Measurements from ENCODE around the gene PRKN.

The PRKN gene

DNA sequence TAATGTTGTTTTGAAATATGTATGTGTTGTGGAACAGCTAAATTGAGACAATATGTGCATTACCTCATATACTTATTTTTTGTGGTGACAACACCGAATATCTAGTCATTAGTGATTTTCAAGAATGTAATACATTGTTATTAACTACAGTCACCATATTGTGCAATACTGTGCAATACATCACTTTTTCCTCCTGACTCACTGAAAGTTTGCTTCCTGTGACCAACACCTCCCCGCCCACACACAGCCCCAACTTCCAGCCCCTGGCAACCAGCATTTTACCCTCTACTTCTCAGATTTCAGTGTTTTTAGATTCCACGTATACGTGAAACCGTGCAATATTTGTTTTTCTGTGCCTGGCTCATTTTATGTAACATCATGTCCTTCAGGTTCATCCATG is 627.9 kb downstream of the PRKN start:
- no peaks in the 10 kb centered on the region for H4K20me1 ChIP-seq (ENCODE audit: insufficient read depth, low read length)
- no peak overlapping the region for H3K4me2 ChIP-seq (ENCODE audit: low read length)
- no peak overlapping the region for H3K9ac ChIP-seq (ENCODE audit: low read length)
- H3K9me2 ChIP-seq (ENCODE audit: low read depth, low read length) = no peaks in the 10 kb centered on the region
- H2AFZ ChIP-seq (ENCODE audit: low read length) = no peak overlapping the region
- no peaks in the 10 kb centered on the region for H3K9me3 ChIP-seq (ENCODE audit: low read length)
- no peak overlapping the region for H3K27ac ChIP-seq (ENCODE audit: low read depth, low read length, poor library complexity, severe bottlenecking)
- no peak for TF ChIP-seq EZH2 (IDR thresholded peaks at IDR 0.05; ENCODE audit: borderline replicate concordance, low read length)
- TF ChIP-seq, protein P1, sequence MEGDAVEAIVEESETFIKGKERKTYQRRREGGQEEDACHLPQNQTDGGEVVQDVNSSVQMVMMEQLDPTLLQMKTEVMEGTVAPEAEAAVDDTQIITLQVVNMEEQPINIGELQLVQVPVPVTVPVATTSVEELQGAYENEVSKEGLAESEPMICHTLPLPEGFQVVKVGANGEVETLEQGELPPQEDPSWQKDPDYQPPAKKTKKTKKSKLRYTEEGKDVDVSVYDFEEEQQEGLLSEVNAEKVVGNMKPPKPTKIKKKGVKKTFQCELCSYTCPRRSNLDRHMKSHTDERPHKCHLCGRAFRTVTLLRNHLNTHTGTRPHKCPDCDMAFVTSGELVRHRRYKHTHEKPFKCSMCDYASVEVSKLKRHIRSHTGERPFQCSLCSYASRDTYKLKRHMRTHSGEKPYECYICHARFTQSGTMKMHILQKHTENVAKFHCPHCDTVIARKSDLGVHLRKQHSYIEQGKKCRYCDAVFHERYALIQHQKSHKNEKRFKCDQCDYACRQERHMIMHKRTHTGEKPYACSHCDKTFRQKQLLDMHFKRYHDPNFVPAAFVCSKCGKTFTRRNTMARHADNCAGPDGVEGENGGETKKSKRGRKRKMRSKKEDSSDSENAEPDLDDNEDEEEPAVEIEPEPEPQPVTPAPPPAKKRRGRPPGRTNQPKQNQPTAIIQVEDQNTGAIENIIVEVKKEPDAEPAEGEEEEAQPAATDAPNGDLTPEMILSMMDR (IDR thresholded peaks at IDR 0.05; ENCODE audit: low read length) = no peak
- no peaks in the 10 kb centered on the region for H3F3A ChIP-seq (ENCODE audit: insufficient read depth, low read length)
- H3K4me1 ChIP-seq (ENCODE audit: insufficient read depth, low read length, severe bottlenecking) = no peaks in the 10 kb centered on the region
- no peak overlapping the region for H3K4me3 ChIP-seq (ENCODE audit: low read depth, low read length, poor library complexity, severe bottlenecking)
- no peaks in the 10 kb centered on the region for H3K27me3 ChIP-seq (ENCODE audit: insufficient read depth, low read length)
- no peaks in the 10 kb centered on the region for H3K79me2 ChIP-seq (ENCODE audit: insufficient read depth, low read length)
- H3K36me3 ChIP-seq (ENCODE audit: insufficient read depth, low read length) = no peaks in the 10 kb centered on the region

DNA sequence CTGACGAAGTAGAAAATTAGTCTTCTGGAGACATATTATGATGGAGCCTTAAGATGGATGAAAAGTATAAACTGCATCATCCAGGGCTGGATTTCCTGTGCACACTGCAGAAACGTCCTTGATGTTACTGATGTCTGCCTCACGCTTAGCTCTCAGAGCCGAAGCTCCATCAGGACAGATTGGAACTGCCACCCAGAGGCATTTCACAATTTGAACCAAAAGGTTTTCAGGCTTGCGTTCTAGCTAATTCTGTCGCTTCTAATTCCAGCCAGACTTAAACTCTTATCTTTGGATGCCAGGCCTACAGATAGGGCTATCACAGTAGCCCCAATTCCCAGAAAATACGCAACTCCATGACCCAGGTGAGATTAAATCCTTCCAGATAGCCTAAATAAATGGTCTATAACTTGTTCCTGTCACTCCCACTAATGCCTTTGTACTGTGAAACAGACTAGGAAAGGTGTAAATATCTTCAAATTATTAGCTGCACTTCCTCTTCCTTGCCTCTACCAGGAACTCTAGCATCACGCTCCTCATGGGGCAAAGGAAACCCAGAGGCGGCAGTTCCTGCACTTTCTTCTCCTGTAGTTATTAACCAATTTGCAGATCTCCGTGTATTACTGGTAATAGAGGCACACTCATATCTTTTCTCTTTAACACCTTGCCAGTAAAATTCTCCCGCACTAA is 634.6 kb downstream of the PRKN start:
- Histone ChIP-seq H3K79me2 (ENCODE audit: insufficient read depth, low read length) (no peaks in the 10 kb centered on the region), H3K4me2 (ENCODE audit: low read length) (no peak overlapping the region)

DNA sequence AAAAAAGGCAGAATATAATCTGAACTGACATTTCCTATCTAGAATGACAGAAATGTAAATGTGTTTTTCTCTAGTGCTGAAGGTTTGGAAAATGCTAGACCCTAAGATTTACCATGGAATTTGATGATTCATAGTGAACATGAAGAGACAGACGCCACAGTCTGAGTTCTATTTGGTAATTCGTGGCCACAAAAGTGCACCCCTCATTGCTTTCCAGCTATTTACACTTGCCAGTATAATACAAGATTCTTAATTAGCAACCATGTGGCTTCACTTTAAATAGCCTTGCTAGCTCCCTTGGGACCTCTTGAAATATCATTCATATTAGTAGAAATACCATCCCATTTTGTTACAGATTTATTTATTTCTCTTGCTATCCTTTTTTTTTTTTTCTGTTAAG is 636.8 kb downstream of the PRKN start:
- Histone ChIP-seq H3K79me2 (ENCODE audit: insufficient read depth, low read length) (no peaks in the 10 kb centered on the region), H3F3A (ENCODE audit: insufficient read depth, low read length) (no peaks in the 10 kb centered on the region), H3K9me3 (ENCODE audit: low read length) (no peaks in the 10 kb centered on the region), H3K36me3 (ENCODE audit: insufficient read depth, low read length) (no peaks in the 10 kb centered on the region), H3K9me2 (ENCODE audit: low read depth, low read length) (no peaks in the 10 kb centered on the region), H3K27ac (ENCODE audit: low read depth, low read length, poor library complexity, severe bottlenecking) (no peak overlapping the region), H4K20me1 (ENCODE audit: insufficient read depth, low read length) (no peaks in the 10 kb centered on the region), H2AFZ (ENCODE audit: low read length) (no peak overlapping the region), H3K27me3 (ENCODE audit: insufficient read depth, low read length) (no peaks in the 10 kb centered on the region; the same call in 1 of the 2 replicates), H3K9ac (ENCODE audit: low read length) (no peak overlapping the region), H3K4me1 (ENCODE audit: insufficient read depth, low read length, severe bottlenecking) (no peaks in the 10 kb centered on the region), H3K4me3 (ENCODE audit: low read depth, low read length, poor library complexity, severe bottlenecking) (no peak overlapping the region), H3K4me2 (ENCODE audit: low read length) (no peak overlapping the region)
- TF ChIP-seq, protein P1 (IDR thresholded peaks at IDR 0.05; ENCODE audit: low read length) = no peak
- no peak for TF ChIP-seq EZH2 (IDR thresholded peaks at IDR 0.05; ENCODE audit: borderline replicate concordance, low read length)

More for the DNA sequence above, 634.6 kb downstream of the PRKN start:
- Histone ChIP-seq H3K9ac (ENCODE audit: low read length) (no peak overlapping the region), H3K36me3 (ENCODE audit: insufficient read depth, low read length) (no peaks in the 10 kb centered on the region), H3K27me3 (ENCODE audit: insufficient read depth, low read length) (no peaks in the 10 kb centered on the region; the same call in 1 of the 2 replicates), H4K20me1 (ENCODE audit: insufficient read depth, low read length) (no peaks in the 10 kb centered on the region), H3K4me1 (ENCODE audit: insufficient read depth, low read length, severe bottlenecking) (no peaks in the 10 kb centered on the region), H3K9me2 (ENCODE audit: low read depth, low read length) (no peaks in the 10 kb centered on the region), H2AFZ (ENCODE audit: low read length) (no peak overlapping the region), H3K4me3 (ENCODE audit: low read depth, low read length, poor library complexity, severe bottlenecking) (no peak overlapping the region), H3K9me3 (ENCODE audit: low read length) (no peaks in the 10 kb centered on the region), H3K27ac (ENCODE audit: low read depth, low read length, poor library complexity, severe bottlenecking) (no peak overlapping the region), H3F3A (ENCODE audit: insufficient read depth, low read length) (no peaks in the 10 kb centered on the region)
- TF ChIP-seq EZH2 (IDR thresholded peaks at IDR 0.05; ENCODE audit: borderline replicate concordance, low read length) = no peak
- TF ChIP-seq, protein P1 (IDR thresholded peaks at IDR 0.05; ENCODE audit: low read length) = no peak

Data from OCI-LY1 (cell line).